Testis (tissue), 3 donors: ENCODE data around the gene STARD13. TPM values are rescaled to one million over a fixed set of nuclear protein-coding genes. Genes with fewer than 3 reads are reported as not detected.

Experiments
- DNase-seq: peaks from one replicate; pipeline ENCODE4 v3.0.0-alpha.2; 2019
- H3K27ac ChIP-seq, 2 donors: fragments of 200-600 bp; sonication (generic); one replicate each; pipeline ENCODE4 v1.5.1; 2019
- H3K27me3 ChIP-seq: fragments of 200-600 bp; sonication (generic); one replicate; pipeline ENCODE4 v1.5.1; 2019
- H3K36me3 ChIP-seq: fragments of 200-600 bp; sonication (generic); one replicate; pipeline ENCODE4 v1.5.1; 2017; ENCODE audit warnings: low read depth; ENCODE audit errors: missing control alignments
- H3K4me1 ChIP-seq: fragments of 200-600 bp; sonication (generic); one replicate; pipeline ENCODE4 v1.5.1; 2019
- H3K4me3 ChIP-seq, 2 donors: fragments of 200-600 bp; sonication (generic); one replicate each; pipeline ENCODE4 v1.5.1; 2017 to 2019
- H3K9me3 ChIP-seq: fragments of 200-600 bp; sonication (generic); one replicate; pipeline ENCODE4 v1.5.1; 2017
- POLR2A ChIP-seq: fragments of 450-650 bp; IDR thresholded peaks from one replicate; pipeline ENCODE4 v1.6.1; 2017; ENCODE audit warnings: antibody characterized with exemption, mild to moderate bottlenecking, moderate library complexity
- WGBS, 2 donors: methylation state at CpG; one replicate each; pipeline ENCODE4 v1.1.5; 2018; 5-methylcytosine and 5-hydroxymethylcytosine counted together
- intact Hi-C: fragments of 100-400 bp; cut with DNase I; formaldehyde crosslinking; loops from one replicate; pipeline ENCODE4 v1.15.1; 2023; ENCODE audit warnings: low total_unique reads
- polyA plus RNA-seq: library from polyadenylated mRNA; stranded (reverse); fragments of 350-450 nt; fragmentation: Illumina TruSeq; extraction: RNeasy Lipid Tissue Mini Kit (QIAGEN cat#74804); gene quantifications from one replicate; pipeline ENCODE4 v1.2.3, GENCODE V29; 2014; ENCODE audit warnings: low read depth, low replicate concordance; ENCODE audit not compliant: insufficient read depth
- total RNA-seq, 2 donors: library from RNA; depleted of rRNA; stranded (reverse); fragments of >200 nt; gene quantifications; one replicate each; pipeline ENCODE4 v1.2.3, GENCODE V29; 2016
- TF ChIP-seq, protein P1 (sequence below), 3 experiments: fragments of 450-650 bp in 2 of 3; fragments of 200-600 bp in 1 of 3; sonication (generic) in 1 of 3; IDR thresholded peaks; one replicate each; pipeline ENCODE4 v1.5.1; 2016 to 2019; ENCODE audit warnings: antibody characterized with exemption in 3 of 3, mild to moderate bottlenecking in 2 of 3, moderate library complexity in 1 of 3

STARD13 gene
- total and polyA plus RNA-seq, 3 donors from 2014 or later = 7.2 to 33.7 (median 24.4) TPM

DNA sequence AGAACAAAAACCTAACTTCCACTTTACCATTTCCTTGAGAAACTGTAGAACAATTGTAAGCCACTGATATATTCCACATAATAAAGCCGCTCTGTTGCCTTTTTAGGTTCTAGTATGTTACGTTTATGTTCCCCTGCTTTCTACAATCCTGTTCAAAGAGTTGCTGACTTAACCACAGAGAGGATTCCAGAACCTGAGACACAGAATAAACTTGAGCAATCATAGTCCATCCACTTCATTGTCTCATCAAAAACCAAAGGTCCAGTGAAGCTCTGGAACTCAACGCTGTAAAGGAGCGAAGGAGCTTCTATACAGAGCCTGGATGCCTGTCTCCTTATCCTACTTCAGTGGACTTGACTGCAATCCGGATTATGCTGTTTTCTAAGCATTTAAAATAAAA, 4.6 kb downstream of the STARD13 start:
- intact Hi-C loops = no loop called here
- Histone ChIP-seq H3K9me3 (no peaks in the 10 kb centered on the region), H3K27me3 (no peaks in the 10 kb centered on the region), H3K4me3 (no peak overlapping the region), H3K36me3 (no peaks in the 10 kb centered on the region), H3K4me1 (peaks cover 16% of the 10 kb centered on the region), H3K27ac (no peak overlapping the region)
- no peak for DNase-seq
- 89 to 93% methylated on average over 5 of the region's 5 CpGs for WGBS, 2 donors
- TF ChIP-seq, protein P1, sequence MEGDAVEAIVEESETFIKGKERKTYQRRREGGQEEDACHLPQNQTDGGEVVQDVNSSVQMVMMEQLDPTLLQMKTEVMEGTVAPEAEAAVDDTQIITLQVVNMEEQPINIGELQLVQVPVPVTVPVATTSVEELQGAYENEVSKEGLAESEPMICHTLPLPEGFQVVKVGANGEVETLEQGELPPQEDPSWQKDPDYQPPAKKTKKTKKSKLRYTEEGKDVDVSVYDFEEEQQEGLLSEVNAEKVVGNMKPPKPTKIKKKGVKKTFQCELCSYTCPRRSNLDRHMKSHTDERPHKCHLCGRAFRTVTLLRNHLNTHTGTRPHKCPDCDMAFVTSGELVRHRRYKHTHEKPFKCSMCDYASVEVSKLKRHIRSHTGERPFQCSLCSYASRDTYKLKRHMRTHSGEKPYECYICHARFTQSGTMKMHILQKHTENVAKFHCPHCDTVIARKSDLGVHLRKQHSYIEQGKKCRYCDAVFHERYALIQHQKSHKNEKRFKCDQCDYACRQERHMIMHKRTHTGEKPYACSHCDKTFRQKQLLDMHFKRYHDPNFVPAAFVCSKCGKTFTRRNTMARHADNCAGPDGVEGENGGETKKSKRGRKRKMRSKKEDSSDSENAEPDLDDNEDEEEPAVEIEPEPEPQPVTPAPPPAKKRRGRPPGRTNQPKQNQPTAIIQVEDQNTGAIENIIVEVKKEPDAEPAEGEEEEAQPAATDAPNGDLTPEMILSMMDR (IDR thresholded peaks at IDR 0.05) = no peak
- TF ChIP-seq POLR2A = no peak

DNA sequence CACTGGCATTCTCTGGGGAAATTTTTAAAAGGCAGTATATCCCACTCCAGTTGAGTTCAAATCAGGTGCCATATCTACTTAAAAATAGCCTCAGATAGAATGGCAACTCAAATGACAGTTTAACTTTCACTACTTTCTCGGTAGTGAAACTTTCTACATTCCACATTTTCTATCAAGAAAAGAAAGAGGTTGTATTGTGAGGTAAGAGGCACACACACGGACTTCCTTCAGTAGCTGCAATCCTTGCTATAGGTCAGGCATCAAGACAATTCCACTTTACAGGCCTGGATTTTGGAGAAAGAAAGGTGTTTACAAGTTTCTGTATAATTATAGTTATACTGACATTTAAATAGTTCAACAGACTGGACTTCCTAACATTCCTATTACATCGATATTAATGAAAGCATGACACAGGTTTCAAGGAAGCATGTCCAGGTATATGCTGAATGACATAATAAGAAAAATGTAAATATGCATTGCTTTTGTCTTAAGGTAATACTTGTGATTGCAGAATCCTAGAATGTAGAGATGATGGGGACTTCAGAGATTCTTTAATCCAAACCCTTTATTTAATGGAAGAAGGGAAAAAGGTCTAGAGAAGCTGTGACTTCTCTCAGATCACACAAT, 5.2 kb downstream of the STARD13 start:
- intact Hi-C loops = no loop called here
- no peaks in the 10 kb centered on the region for H3K9me3 ChIP-seq
- no peak overlapping the region for H3K4me3 ChIP-seq
- no peak for DNase-seq
- no peak overlapping the region for H3K27ac ChIP-seq
- 72 to 89% methylated on average over 3 of the region's 3 CpGs for WGBS, 2 donors
- H3K36me3 ChIP-seq = no peaks in the 10 kb centered on the region
- no peaks in the 10 kb centered on the region for H3K27me3 ChIP-seq
- H3K4me1 ChIP-seq = peaks cover 20% of the 10 kb centered on the region
- TF ChIP-seq POLR2A = no peak
- TF ChIP-seq, protein P1 (IDR thresholded peaks at IDR 0.05) = no peak

DNA sequence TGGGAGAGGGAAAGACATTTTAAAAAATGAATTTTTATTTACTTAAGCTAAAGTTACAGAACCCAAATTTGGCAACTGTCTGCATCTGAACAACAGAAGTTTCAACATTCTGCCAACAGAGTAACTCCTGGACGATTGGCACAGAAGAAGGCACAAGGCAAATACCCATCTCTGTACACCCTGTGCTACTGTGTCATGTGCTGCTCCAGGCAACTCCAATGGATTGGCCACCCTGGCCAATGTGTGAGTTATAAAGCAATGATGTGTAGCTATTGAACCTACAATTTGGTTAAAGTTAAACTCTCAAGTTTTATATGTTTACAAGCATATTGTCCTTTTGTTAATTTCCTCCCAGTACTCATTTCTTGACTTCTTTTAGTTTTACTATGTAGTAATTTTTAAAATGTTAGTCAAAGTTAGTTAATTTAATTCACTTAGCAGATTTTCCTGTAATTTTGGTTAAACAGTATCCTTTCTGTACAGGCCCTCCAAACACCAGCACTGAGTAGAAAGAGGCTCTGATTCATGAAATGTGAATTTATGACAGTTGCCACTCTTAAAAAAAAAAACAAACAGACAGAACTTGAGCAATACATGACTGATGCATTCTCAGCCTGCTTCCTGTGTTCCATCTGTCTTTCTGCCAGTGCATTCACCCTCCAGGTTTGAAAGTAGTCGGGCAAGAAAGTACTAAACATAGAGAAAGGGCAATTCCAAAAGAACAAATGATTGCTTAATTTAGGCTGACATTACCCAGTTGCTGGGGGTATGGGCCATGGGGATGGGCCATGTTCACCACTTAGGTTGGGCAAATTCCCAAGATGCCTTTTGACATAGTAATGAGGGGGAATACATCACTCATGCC, 5.9 kb downstream of the STARD13 start:
- H3K4me1 ChIP-seq = peaks cover 18% of the 10 kb centered on the region
- intact Hi-C loops = no loop called here

DNA sequence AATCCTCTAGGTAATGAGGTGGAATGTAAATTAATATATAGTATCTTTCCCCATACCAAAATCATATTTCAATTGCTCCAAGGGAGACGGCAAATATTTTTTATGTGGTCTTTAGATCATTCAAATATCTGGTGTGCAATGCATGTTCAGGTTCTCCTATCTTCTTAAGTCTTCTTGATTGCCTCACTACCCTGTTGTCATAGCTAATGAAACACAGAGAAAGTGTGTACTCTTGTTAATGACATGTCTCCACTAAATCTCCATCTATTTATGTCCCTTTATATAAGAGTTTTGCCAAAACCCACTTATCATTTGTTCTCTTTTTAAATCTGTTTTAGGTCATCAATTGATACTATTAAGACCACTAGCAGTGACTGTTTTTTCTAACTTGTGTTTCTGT, 6.6 kb downstream of the STARD13 start:
- H3K27me3 ChIP-seq = no peaks in the 10 kb centered on the region
- no peaks in the 10 kb centered on the region for H3K9me3 ChIP-seq
- TF ChIP-seq, protein P1 (IDR thresholded peaks at IDR 0.05) = no peak
- TF ChIP-seq POLR2A = no peak
- peaks cover 11% of the 10 kb centered on the region for H3K4me1 ChIP-seq
- H3K27ac ChIP-seq = no peak overlapping the region
- DNase-seq = no peak
- 0% methylated on average over 1 of the region's 1 CpG for WGBS, 2 donors
- H3K36me3 ChIP-seq = no peaks in the 10 kb centered on the region
- no peak overlapping the region for H3K4me3 ChIP-seq
- intact Hi-C loops = no loop called here

More for the DNA sequence above, 5.9 kb downstream of the STARD13 start:
- no peak overlapping the region for H3K4me3 ChIP-seq
- WGBS, 2 donors = 44 to 55% methylated on average over 2 of the region's 2 CpGs
- DNase-seq = no peak
- no peak for TF ChIP-seq POLR2A
- TF ChIP-seq, protein P1 (IDR thresholded peaks at IDR 0.05) = no peak
- H3K27me3 ChIP-seq = no peaks in the 10 kb centered on the region
- no peak overlapping the region for H3K27ac ChIP-seq
- no peaks in the 10 kb centered on the region for H3K9me3 ChIP-seq
- no peaks in the 10 kb centered on the region for H3K36me3 ChIP-seq
